Calu3 (cell line): ENCODE measurements around the gene ANXA7. TPM values are rescaled to one million over a fixed set of nuclear protein-coding genes. Genes with fewer than 3 reads are reported as not detected.

Experiments used
- BruUV-seq: library from RNA; stranded (reverse); fragments of 400-500 nt; replicated peaks from 2 replicates; lab custom pipeline; 2021; lab: Mats Ljungman, UMichigan
- CTCF ChIA-PET: fragments of 300-600 bp; sonication (Branson Sonifier 250); formaldehyde crosslinking; loops from one replicate; lab custom pipeline; 2022; ENCODE audit warnings: antibody characterized with exemption; lab: Charles Lee
- DNase-seq: peaks from one replicate; pipeline ENCODE4 v3.0.0; 2022
- H3K27ac Mint-ChIP-seq: one replicate; pipeline ENCODE4 v1.8.0; 2022; ENCODE audit warnings: mixed read lengths; ENCODE audit not compliant: unreplicated experiment
- H3K27me3 Mint-ChIP-seq: one replicate; pipeline ENCODE4 v1.8.0; 2022; ENCODE audit warnings: mixed read lengths; ENCODE audit not compliant: unreplicated experiment
- H3K36me3 Mint-ChIP-seq: one replicate; pipeline ENCODE4 v1.8.0; 2022; ENCODE audit warnings: mild to moderate bottlenecking, moderate library complexity, mixed read lengths; ENCODE audit not compliant: insufficient read depth, unreplicated experiment
- H3K4me1 Mint-ChIP-seq: one replicate; pipeline ENCODE4 v1.8.0; 2022; ENCODE audit warnings: mild to moderate bottlenecking, low read depth, mixed read lengths; ENCODE audit not compliant: unreplicated experiment
- H3K4me3 Mint-ChIP-seq: one replicate; pipeline ENCODE4 v1.8.0; 2022; ENCODE audit warnings: mild to moderate bottlenecking, low read depth, moderate library complexity, mixed read lengths; ENCODE audit not compliant: unreplicated experiment
- H3K9me3 Mint-ChIP-seq: one replicate; pipeline ENCODE4 v1.8.0; 2022; ENCODE audit warnings: low read depth, mixed read lengths; ENCODE audit not compliant: unreplicated experiment
- intact Hi-C: fragments of 100-400 bp; cut with micrococcal nuclease; formaldehyde crosslinking; loops from one replicate; pipeline ENCODE4 v1.10.0; 2022; ENCODE audit not compliant: unreplicated experiment
- total RNA-seq: library from RNA; stranded (reverse); gene quantifications from 2 replicates; pipeline ENCODE4 v1.2.3, GENCODE V29; 2022
- TF ChIP-seq, protein P1 (sequence below): fragments of 200-600 bp; IDR thresholded peaks from one replicate; pipeline ENCODE4 v1.8.0; 2022; ENCODE audit warnings: antibody characterized with exemption; ENCODE audit not compliant: unreplicated experiment

The ANXA7 gene
- total RNA-seq, 1 experiment from 2014 or later, result 160 TPM

GRCh38 chr10:73358331-73359279, 55.3 kb downstream of the ANXA7 start, which contains the start of gene CFAP70:
Gene CFAP70, minus strand, starts transcription at chr10:73358864. Its CDS starts 4,068 bp downstream, at chr10:73354796.
- BruUV-seq, result no TSS peak
- H3K4me3 Mint-ChIP-seq, result peak within 1 kb of the TSS; percentile 95
- H3K27ac Mint-ChIP-seq, result peak within 1 kb of the TSS; percentile 93
- TF ChIP-seq, protein P1, sequence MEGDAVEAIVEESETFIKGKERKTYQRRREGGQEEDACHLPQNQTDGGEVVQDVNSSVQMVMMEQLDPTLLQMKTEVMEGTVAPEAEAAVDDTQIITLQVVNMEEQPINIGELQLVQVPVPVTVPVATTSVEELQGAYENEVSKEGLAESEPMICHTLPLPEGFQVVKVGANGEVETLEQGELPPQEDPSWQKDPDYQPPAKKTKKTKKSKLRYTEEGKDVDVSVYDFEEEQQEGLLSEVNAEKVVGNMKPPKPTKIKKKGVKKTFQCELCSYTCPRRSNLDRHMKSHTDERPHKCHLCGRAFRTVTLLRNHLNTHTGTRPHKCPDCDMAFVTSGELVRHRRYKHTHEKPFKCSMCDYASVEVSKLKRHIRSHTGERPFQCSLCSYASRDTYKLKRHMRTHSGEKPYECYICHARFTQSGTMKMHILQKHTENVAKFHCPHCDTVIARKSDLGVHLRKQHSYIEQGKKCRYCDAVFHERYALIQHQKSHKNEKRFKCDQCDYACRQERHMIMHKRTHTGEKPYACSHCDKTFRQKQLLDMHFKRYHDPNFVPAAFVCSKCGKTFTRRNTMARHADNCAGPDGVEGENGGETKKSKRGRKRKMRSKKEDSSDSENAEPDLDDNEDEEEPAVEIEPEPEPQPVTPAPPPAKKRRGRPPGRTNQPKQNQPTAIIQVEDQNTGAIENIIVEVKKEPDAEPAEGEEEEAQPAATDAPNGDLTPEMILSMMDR, result no peak
- peaks cover 16% of the 10 kb centered on the region for H3K36me3 Mint-ChIP-seq
- intact Hi-C loops, result no loop called here
- DNase-seq, result peak; percentile 96
- CTCF ChIA-PET, result interaction anchor here (0.6 to 2.0 kb wide), 4 partner anchors 10 to 95 kb away, joined by 3 to 7 read pairs (median 3); no protein-coding TSS in a partner anchor
- H3K9me3 Mint-ChIP-seq, result no peaks in the 10 kb centered on the region
- H3K4me1 Mint-ChIP-seq, result peaks cover 11% of the 10 kb centered on the region
- H3K27me3 Mint-ChIP-seq, result peaks cover 13% of the 10 kb centered on the region

DNA sequence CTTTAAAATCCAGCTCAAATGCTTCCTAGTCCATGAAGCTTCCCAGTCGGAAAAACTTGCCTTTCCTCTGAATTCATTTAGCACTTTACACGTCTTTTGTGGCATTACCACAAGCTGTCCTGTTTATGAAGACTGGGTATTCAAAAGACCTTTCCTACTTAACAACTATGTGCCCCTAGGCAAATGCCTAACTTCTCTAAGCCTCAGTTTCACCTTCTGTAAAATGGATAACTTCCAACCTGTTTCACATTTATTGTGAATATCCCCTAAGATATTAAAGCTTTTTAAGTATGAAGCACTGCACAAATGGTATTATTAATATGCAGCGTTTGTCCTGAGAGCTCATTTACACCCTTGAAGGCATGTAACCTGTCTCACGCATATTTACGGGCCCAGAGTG, 56.0 kb downstream of the ANXA7 start:
- no peak for DNase-seq
- Mint-ChIP-seq H3K4me3 (peak overlapping the region; percentile 95), H3K4me1 (peaks cover 11% of the 10 kb centered on the region)

GRCh38 chr10:73357166-73357565, 56.7 kb downstream of the ANXA7 start:
- Mint-ChIP-seq H3K4me3 (peak overlapping the region; percentile 95), H3K4me1 (peaks cover 11% of the 10 kb centered on the region), H3K9me3 (no peaks in the 10 kb centered on the region), H3K27me3 (peaks cover 13% of the 10 kb centered on the region), H3K27ac (no peak overlapping the region), H3K36me3 (peaks cover 16% of the 10 kb centered on the region)
- intact Hi-C loops, result no loop called here
- no TSS peak for BruUV-seq
- TF ChIP-seq, protein P1, result no peak
- DNase-seq, result no peak
- CTCF ChIA-PET, result interaction anchor here (2.0 kb wide), 1 partner anchor 93 kb away, joined by 7 read pairs; no protein-coding TSS in a partner anchor

More for the DNA sequence above, 56.0 kb downstream of the ANXA7 start:
- BruUV-seq, result no TSS peak
- Mint-ChIP-seq H3K27me3 (peaks cover 13% of the 10 kb centered on the region), H3K9me3 (no peaks in the 10 kb centered on the region), H3K27ac (peak overlapping the region; percentile 93), H3K36me3 (peaks cover 16% of the 10 kb centered on the region)
- CTCF ChIA-PET, result interaction anchor here (2.0 kb wide), 1 partner anchor 94 kb away, joined by 7 read pairs; no protein-coding TSS in a partner anchor
- intact Hi-C loops, result no loop called here
- TF ChIP-seq, protein P1, result no peak

DNA sequence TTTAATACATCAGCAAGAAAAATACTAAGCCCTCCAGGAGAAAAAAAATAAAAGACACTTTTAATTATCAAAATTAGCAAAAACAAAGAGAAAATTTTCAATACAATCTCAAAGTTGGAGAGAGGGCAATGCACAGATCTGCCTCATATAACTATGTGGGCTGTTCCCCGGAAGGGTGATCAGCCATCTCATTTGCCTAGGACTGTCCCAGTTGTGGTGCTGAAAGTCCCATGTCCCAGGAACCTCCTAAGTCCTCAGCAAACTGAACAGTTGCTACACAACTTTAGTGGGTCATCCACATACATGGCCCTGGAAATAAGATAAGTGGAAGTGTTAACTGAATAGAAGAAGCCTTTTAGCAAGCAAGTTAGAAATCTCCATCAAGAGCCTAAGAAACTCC, 69.6 kb downstream of the ANXA7 start:
- TF ChIP-seq, protein P1, result no peak
- DNase-seq, result no peak
- intact Hi-C loops, result no loop called here
- Mint-ChIP-seq H3K4me1 (no peaks in the 10 kb centered on the region), H3K27me3 (peaks cover 8% of the 10 kb centered on the region), H3K4me3 (no peak overlapping the region), H3K27ac (no peak overlapping the region), H3K36me3 (no peaks in the 10 kb centered on the region), H3K9me3 (no peaks in the 10 kb centered on the region)
- no TSS peak for BruUV-seq
- CTCF ChIA-PET, result no interaction called here
